ENCODE results near the gene ELOVL6. TPM values are rescaled to one million over a fixed set of nuclear protein-coding genes. Genes with fewer than 3 reads are reported as not detected.
"Not testable (repeated sequence)": the region's sequence is repeated elsewhere in the genome, so short reads cannot be mapped to it uniquely, and the experiment has no call there.

The ELOVL6 gene
- total and polyA plus RNA-seq, 2 of the 4 experiments (the other 2 are of a cell fraction), result 17.9 to 19.0 TPM

DNA sequence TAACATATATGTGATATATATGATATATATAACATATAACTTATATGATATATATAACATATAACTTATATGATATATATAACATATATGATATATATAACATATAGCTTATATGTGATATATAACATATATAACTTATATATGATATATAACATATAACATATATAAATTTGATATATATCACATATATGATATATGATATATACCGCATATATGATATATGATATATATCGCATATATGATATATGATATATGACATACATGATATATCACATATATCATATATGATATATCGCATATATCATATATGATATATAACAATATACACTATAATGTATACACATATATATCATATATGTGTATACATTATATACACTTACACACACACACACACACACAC is 114.3 kb downstream of the ELOVL6 start:
- Histone ChIP-seq H4K8ac (ENCODE audit: low read depth in 2 of 2, low read length in 2 of 2) (no peak overlapping the region), H3K23ac (ENCODE audit: low read depth, low read length) (no peak overlapping the region), H3K79me1 (ENCODE audit: low read depth in 1 of 2, low read length in 2 of 2) (0 out of 4 replicates have a peak, but pooled peaks cover 0 to 3% of the 10 kb centered on the region in 2 experiments), H2BK5ac (ENCODE audit: low read depth, low read length, poor library complexity, severe bottlenecking) (no peak overlapping the region), H3K18ac (ENCODE audit: low read depth, low read length) (no peak overlapping the region), H4K91ac (ENCODE audit: insufficient read depth, low read depth, low read length) (no peak overlapping the region), H2AK9ac (replicated peaks; ENCODE audit: low read depth, low read length, poor library complexity) (no peak overlapping the region), H4K5ac (ENCODE audit: low read depth, low read length) (no peak overlapping the region), H2BK20ac (ENCODE audit: low read depth, low read length) (no peak overlapping the region), H2BK120ac (ENCODE audit: low read depth, low read length) (no peak overlapping the region), H2BK15ac (ENCODE audit: low read depth, low read length) (no peak overlapping the region), H4K20me1 (ENCODE audit: insufficient read depth, low read length) (no peaks in the 10 kb centered on the region), H3K9me1 (ENCODE audit: insufficient read depth, low read length) (no peaks in the 10 kb centered on the region), H3K4me1 (ENCODE audit: control insufficient read depth, insufficient read depth, low read length) (no peaks in the 10 kb centered on the region; the same call in 1 of the 2 replicates), H3K4me3 (ENCODE audit: insufficient read depth, low read depth, low read length) (no peak overlapping the region), H3K27me3 (ENCODE audit: control insufficient read depth, insufficient read depth, low read length) (no peaks in the 10 kb centered on the region), H3K56ac (ENCODE audit: extremely low read depth, insufficient read depth, low read length) (no peak overlapping the region), H3K9ac (ENCODE audit: low read depth, low read length) (no peak overlapping the region), H2AK5ac (ENCODE audit: low read depth, low read length) (no peak overlapping the region), H3K9me3 (ENCODE audit: control insufficient read depth, insufficient read depth, low read length) (no peaks in the 10 kb centered on the region), H3K4me2 (ENCODE audit: low read depth, low read length) (no peak overlapping the region), H3K14ac (replicated peaks; ENCODE audit: low read depth, low read length) (no peak overlapping the region), H2AFZ (replicated peaks; ENCODE audit: low read length, poor library complexity) (no peak overlapping the region), H3K4ac (ENCODE audit: low read depth, low read length) (no peak overlapping the region), H3K27ac (ENCODE audit: insufficient read depth, low read length) (no peak overlapping the region), H3K36me3 (ENCODE audit: control insufficient read depth, insufficient read depth, low read length) (no peaks in the 10 kb centered on the region)
- ATAC-seq (ENCODE audit: low read depth) (no peak), DNase-seq (no peak)
- POLR2A ChIA-PET (ENCODE audit: unreplicated experiment), result no interaction called here
- TF ChIP-seq RAD21 (IDR thresholded peaks at IDR 0.05; ENCODE audit: low read length) (no peak), NFE2L2 (IDR thresholded peaks at IDR 0.05; ENCODE audit: low read depth, low read length) (no peak), FOS (IDR thresholded peaks at IDR 0.05; ENCODE audit: low read depth, low read length) (no peak), RFX5 (IDR thresholded peaks at IDR 0.05; ENCODE audit: low read depth, low read length) (no peak)
- TF ChIP-seq, protein P1, sequence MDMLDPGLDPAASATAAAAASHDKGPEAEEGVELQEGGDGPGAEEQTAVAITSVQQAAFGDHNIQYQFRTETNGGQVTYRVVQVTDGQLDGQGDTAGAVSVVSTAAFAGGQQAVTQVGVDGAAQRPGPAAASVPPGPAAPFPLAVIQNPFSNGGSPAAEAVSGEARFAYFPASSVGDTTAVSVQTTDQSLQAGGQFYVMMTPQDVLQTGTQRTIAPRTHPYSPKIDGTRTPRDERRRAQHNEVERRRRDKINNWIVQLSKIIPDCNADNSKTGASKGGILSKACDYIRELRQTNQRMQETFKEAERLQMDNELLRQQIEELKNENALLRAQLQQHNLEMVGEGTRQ (IDR thresholded peaks at IDR 0.05; ENCODE audit: low read depth, low read length), result no peak
- CTCF ChIA-PET, result no interaction called here
- no TSS peak for BruUV-seq (replicated peaks)
- WGBS, 2 experiments (ENCODE audit: extremely low coverage in 2 of 2, insufficient read length in 1 of 2), result no CpG with 5 or more reads among the region's 3 CpGs
- intact Hi-C loops (cut with micrococcal nuclease), result no loop called here
- dilution Hi-C loops (cut with HindIII; ENCODE audit: low sequenced_read_pairs, unreplicated experiment), result no loop called here
- in situ Hi-C loops (cut with MboI; ENCODE audit: low sequenced_read_pairs), result no loop called here

DNA sequence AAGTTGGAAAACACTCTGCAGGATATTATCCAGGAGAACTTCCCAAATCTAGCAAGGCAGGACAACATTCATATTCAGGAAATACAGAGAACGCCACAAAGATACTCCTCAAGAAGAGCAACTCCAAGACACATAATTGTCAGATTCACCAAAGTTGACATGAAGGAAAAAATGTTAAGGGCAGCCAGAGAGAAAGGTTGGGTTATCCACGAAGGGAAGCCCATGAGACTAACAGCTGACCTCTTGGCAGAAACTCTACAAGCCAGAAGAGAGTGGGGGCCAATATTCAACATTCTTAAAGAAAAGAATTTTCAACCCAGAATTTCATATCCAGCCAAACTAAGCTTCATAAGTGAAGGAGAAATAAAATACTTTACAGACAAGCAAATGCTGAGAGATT is 120.3 kb downstream of the ELOVL6 start:
- POLR2A ChIA-PET (ENCODE audit: unreplicated experiment); H2AK9ac ChIP-seq (replicated peaks; ENCODE audit: low read depth, low read length, poor library complexity); H3K4me2 ChIP-seq (ENCODE audit: low read depth, low read length); H4K8ac ChIP-seq (ENCODE audit: low read depth in 2 of 2, low read length in 2 of 2); H4K20me1 ChIP-seq (ENCODE audit: insufficient read depth, low read length); in situ Hi-C loops (cut with MboI; ENCODE audit: low sequenced_read_pairs); H3K79me1 ChIP-seq (ENCODE audit: low read depth in 1 of 2, low read length in 2 of 2); H3K23ac ChIP-seq (ENCODE audit: low read depth, low read length); H3K9me1 ChIP-seq (ENCODE audit: insufficient read depth, low read length); H3K9ac ChIP-seq (ENCODE audit: low read depth, low read length); intact Hi-C loops (cut with micrococcal nuclease); CTCF ChIA-PET; H3K27ac ChIP-seq (ENCODE audit: insufficient read depth, low read length); DNase-seq; H3K4me3 ChIP-seq (ENCODE audit: insufficient read depth, low read depth, low read length); H2AK5ac ChIP-seq (ENCODE audit: low read depth, low read length); H2BK20ac ChIP-seq (ENCODE audit: low read depth, low read length); H2BK5ac ChIP-seq (ENCODE audit: low read depth, low read length, poor library complexity, severe bottlenecking); ATAC-seq (ENCODE audit: low read depth); H3K4me1 ChIP-seq (ENCODE audit: control insufficient read depth, insufficient read depth, low read length); H2BK120ac ChIP-seq (ENCODE audit: low read depth, low read length); dilution Hi-C loops (cut with HindIII; ENCODE audit: low sequenced_read_pairs, unreplicated experiment); H3K4ac ChIP-seq (ENCODE audit: low read depth, low read length); H4K91ac ChIP-seq (ENCODE audit: insufficient read depth, low read depth, low read length); H4K5ac ChIP-seq (ENCODE audit: low read depth, low read length); H3K14ac ChIP-seq (replicated peaks; ENCODE audit: low read depth, low read length); H2AFZ ChIP-seq (replicated peaks; ENCODE audit: low read length, poor library complexity); H3K27me3 ChIP-seq (ENCODE audit: control insufficient read depth, insufficient read depth, low read length); H2BK15ac ChIP-seq (ENCODE audit: low read depth, low read length); H3K18ac ChIP-seq (ENCODE audit: low read depth, low read length); H3K36me3 ChIP-seq (ENCODE audit: control insufficient read depth, insufficient read depth, low read length); BruUV-seq (replicated peaks); H3K9me3 ChIP-seq (ENCODE audit: control insufficient read depth, insufficient read depth, low read length); H3K56ac ChIP-seq (ENCODE audit: extremely low read depth, insufficient read depth, low read length): not testable (repeated sequence)
- WGBS, 2 experiments (ENCODE audit: extremely low coverage in 2 of 2, insufficient read length in 1 of 2), result no CpG with 5 or more reads among the region's 2 CpGs
